K562 (cell line): Measurements from ENCODE around the gene TENT4A. TPM values are rescaled to one million over a fixed set of nuclear protein-coding genes. Genes with fewer than 3 reads are reported as not detected.

Experiments used
- POLR2H ChIP-seq: IDR thresholded peaks from 2 replicates; pipeline ENCODE4 v1.6.1; 2016; ENCODE audit warnings: missing genetic modification characterization, low read depth, mild to moderate bottlenecking, control low read depth, missing compliant biosample characterization, moderate library complexity
- SREBF2 ChIP-seq: sonication (generic); formaldehyde crosslinking; IDR thresholded peaks from 2 replicates; pipeline ENCODE4 v1.4.0; 2020; ENCODE audit warnings: mild to moderate bottlenecking, missing genetic modification reagents
- SRSF1 ChIP-seq: fragments of 200-400 bp; formaldehyde crosslinking; IDR thresholded peaks from 2 replicates; pipeline ENCODE4 v1.6.1; 2017; ENCODE audit warnings: mild to moderate bottlenecking, low read depth, low read length, moderate library complexity
- VEZF1 ChIP-seq: fragments of 200-800 bp; sonication (Bioruptor generic); IDR thresholded peaks from 2 replicates; pipeline ENCODE4 v1.6.1; 2017; ENCODE audit warnings: missing genetic modification characterization, missing compliant biosample characterization
- ZNF740 ChIP-seq, 3 experiments: fragments of 200-800 bp in 1 of 3; sonication (Bioruptor generic) in 1 of 3; sonication (generic) in 1 of 3; formaldehyde crosslinking in 1 of 3; IDR thresholded peaks; 2 replicates each; pipeline versions ENCODE4 v1.6.1 to v1.8.0; 2016 to 2022; ENCODE audit warnings: mild to moderate bottlenecking in 2 of 3, missing compliant biosample characterization in 2 of 3, missing genetic modification characterization in 2 of 3, missing genetic modification reagents in 1 of 3
- polyA plus RNA-seq, 8 experiments: library from polyadenylated mRNA; depleted of rRNA in 4 of 8; stranded (reverse) in 5 of 8; unstranded in 3 of 8; fragments of >200 nt; fragmentation: Nextera tagmentation in 2 of 8; fragmentation: Illumina TruSeq in 1 of 8; extraction: Ambion mirVana in 2 of 8; extraction: Trizol in 1 of 8; gene quantifications; 2 replicates each; pipeline versions ENCODE4 v1.2.1 to v1.2.3, GENCODE V29; 2011 to 2014; ENCODE audit warnings: inconsistent platforms in 1 of 8, missing spikeins in 1 of 8
- total RNA-seq, 7 experiments: library from RNA; depleted of rRNA in 6 of 7; stranded (reverse); fragments of >200 nt in 6 of 7; fragmentation: Illumina TruSeq in 2 of 7; extraction: Trizol in 2 of 7; gene quantifications; 2 replicates each; pipeline versions ENCODE4 v1.2.1 to v1.2.3, GENCODE V29; 2011 to 2021; ENCODE audit warnings: low replicate concordance in 1 of 7
- TF ChIP-seq, protein P1 (sequence below): fragments of 200-400 bp; formaldehyde crosslinking; IDR thresholded peaks from 2 replicates; pipeline ENCODE4 v1.6.1; 2017; ENCODE audit warnings: mild to moderate bottlenecking, low read depth, low read length, moderate library complexity

TENT4A gene
- total and polyA plus RNA-seq, 9 of the 15 experiments (the other 6 are each of a cell fraction or from before 2014, with no cell fraction given): 1.3 to 27.3 (median 13.0) TPM

- TF ChIP-seq, protein P1, sequence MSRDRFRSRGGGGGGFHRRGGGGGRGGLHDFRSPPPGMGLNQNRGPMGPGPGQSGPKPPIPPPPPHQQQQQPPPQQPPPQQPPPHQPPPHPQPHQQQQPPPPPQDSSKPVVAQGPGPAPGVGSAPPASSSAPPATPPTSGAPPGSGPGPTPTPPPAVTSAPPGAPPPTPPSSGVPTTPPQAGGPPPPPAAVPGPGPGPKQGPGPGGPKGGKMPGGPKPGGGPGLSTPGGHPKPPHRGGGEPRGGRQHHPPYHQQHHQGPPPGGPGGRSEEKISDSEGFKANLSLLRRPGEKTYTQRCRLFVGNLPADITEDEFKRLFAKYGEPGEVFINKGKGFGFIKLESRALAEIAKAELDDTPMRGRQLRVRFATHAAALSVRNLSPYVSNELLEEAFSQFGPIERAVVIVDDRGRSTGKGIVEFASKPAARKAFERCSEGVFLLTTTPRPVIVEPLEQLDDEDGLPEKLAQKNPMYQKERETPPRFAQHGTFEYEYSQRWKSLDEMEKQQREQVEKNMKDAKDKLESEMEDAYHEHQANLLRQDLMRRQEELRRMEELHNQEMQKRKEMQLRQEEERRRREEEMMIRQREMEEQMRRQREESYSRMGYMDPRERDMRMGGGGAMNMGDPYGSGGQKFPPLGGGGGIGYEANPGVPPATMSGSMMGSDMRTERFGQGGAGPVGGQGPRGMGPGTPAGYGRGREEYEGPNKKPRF: no peak
- TF ChIP-seq POLR2H (tag) (no peak), SREBF2 (CRISPR knock-in tag) (no peak), ZNF740 (CRISPR knock-in tag; IDR thresholded peaks at IDR 0.05) (no peak), ZNF740 (tag; IDR thresholded peaks at IDR 0.05) (no peak), VEZF1 (CRISPR knock-in tag) (no peak), SRSF1 (no peak)
- TF ChIP-seq, all 486 proteins: peak for 0
These were observed 37.1 kb downstream of the TENT4A start (continued) for GRCh38 chr5:6750142-6750840.
